ENCODE measurements around the gene TCF7L1.

The TCF7L1 gene

GRCh38 chr2:85189606-85190270, 56.5 kb downstream of the TCF7L1 start:
- no peak for DNase-seq (ENCODE audit: low read depth in 1 of 2, low spot score in 1 of 2)
- Histone ChIP-seq H3K27ac (replicated peaks) (no peak overlapping the region), H3K4me3 (replicated peaks; ENCODE audit: insufficient read depth, low read length) (no peak overlapping the region), H3K27me3 (ENCODE audit: insufficient read depth, poor library complexity, severe bottlenecking) (no peaks in the 10 kb centered on the region)
- TF ChIP-seq SPI1 (IDR thresholded peaks at IDR 0.05; ENCODE audit: borderline replicate concordance, low read depth) (no peak), REST (IDR thresholded peaks at IDR 0.05; ENCODE audit: insufficient replicate concordance, low read depth) (no peak), CTCF (IDR thresholded peaks at IDR 0.05; ENCODE audit: insufficient read depth, low read length) (no peak), POLR2AphosphoS5 (IDR thresholded peaks at IDR 0.05; ENCODE audit: low read depth) (no peak), GABPA (IDR thresholded peaks at IDR 0.05; ENCODE audit: low read depth) (no peak)

GRCh38 chr2:85191157-85191556, 58.0 kb downstream of the TCF7L1 start:
- no peaks in the 10 kb centered on the region for H3K27me3 ChIP-seq (ENCODE audit: insufficient read depth, poor library complexity, severe bottlenecking)
- TF ChIP-seq SPI1 (IDR thresholded peaks at IDR 0.05; ENCODE audit: borderline replicate concordance, low read depth) (no peak), CTCF (IDR thresholded peaks at IDR 0.05; ENCODE audit: insufficient read depth, low read length) (no peak), POLR2AphosphoS5 (IDR thresholded peaks at IDR 0.05; ENCODE audit: low read depth) (no peak), GABPA (IDR thresholded peaks at IDR 0.05; ENCODE audit: low read depth) (no peak), REST (IDR thresholded peaks at IDR 0.05; ENCODE audit: insufficient replicate concordance, low read depth) (no peak)
- DNase-seq (ENCODE audit: low read depth in 1 of 2, low spot score in 1 of 2), result no peak
- H3K4me3 ChIP-seq (replicated peaks; ENCODE audit: insufficient read depth, low read length), result no peak overlapping the region
- no peak overlapping the region for H3K27ac ChIP-seq (replicated peaks)

- Histone ChIP-seq H3K27ac (replicated peaks) (no peak overlapping the region), H3K4me3 (replicated peaks; ENCODE audit: insufficient read depth, low read length) (no peak overlapping the region), H3K27me3 (ENCODE audit: insufficient read depth, poor library complexity, severe bottlenecking) (peaks cover 2% of the 10 kb centered on the region)
- DNase-seq (ENCODE audit: low read depth in 1 of 2, low spot score in 1 of 2), result no peak
- no peak for TF ChIP-seq GABPA (IDR thresholded peaks at IDR 0.05; ENCODE audit: low read depth)
- TF ChIP-seq SPI1 (IDR thresholded peaks at IDR 0.05; ENCODE audit: borderline replicate concordance, low read depth), result no peak
- no peak for TF ChIP-seq POLR2AphosphoS5 (IDR thresholded peaks at IDR 0.05; ENCODE audit: low read depth)
- TF ChIP-seq REST (IDR thresholded peaks at IDR 0.05; ENCODE audit: insufficient replicate concordance, low read depth), result no peak
- TF ChIP-seq CTCF (IDR thresholded peaks at IDR 0.05; ENCODE audit: insufficient read depth, low read length), result no peak
Observed at GRCh38 chr2:85194780-85195480, 61.7 kb downstream of the TCF7L1 start.

Measured in HL-60 (cell line).